NCI-H1930 (cell line): ENCODE measurements around the gene ARFGEF3.
"Not testable (repeated sequence)": the region's sequence is repeated elsewhere in the genome, so short reads cannot be mapped to it uniquely, and the experiment has no call there.

ENCODE experiments used
- DNase-seq, 2 experiments: peaks; one replicate each; lab custom pipeline; 2025; lab: John Stamatoyannopoulos, UW

Gene ARFGEF3, protein sequence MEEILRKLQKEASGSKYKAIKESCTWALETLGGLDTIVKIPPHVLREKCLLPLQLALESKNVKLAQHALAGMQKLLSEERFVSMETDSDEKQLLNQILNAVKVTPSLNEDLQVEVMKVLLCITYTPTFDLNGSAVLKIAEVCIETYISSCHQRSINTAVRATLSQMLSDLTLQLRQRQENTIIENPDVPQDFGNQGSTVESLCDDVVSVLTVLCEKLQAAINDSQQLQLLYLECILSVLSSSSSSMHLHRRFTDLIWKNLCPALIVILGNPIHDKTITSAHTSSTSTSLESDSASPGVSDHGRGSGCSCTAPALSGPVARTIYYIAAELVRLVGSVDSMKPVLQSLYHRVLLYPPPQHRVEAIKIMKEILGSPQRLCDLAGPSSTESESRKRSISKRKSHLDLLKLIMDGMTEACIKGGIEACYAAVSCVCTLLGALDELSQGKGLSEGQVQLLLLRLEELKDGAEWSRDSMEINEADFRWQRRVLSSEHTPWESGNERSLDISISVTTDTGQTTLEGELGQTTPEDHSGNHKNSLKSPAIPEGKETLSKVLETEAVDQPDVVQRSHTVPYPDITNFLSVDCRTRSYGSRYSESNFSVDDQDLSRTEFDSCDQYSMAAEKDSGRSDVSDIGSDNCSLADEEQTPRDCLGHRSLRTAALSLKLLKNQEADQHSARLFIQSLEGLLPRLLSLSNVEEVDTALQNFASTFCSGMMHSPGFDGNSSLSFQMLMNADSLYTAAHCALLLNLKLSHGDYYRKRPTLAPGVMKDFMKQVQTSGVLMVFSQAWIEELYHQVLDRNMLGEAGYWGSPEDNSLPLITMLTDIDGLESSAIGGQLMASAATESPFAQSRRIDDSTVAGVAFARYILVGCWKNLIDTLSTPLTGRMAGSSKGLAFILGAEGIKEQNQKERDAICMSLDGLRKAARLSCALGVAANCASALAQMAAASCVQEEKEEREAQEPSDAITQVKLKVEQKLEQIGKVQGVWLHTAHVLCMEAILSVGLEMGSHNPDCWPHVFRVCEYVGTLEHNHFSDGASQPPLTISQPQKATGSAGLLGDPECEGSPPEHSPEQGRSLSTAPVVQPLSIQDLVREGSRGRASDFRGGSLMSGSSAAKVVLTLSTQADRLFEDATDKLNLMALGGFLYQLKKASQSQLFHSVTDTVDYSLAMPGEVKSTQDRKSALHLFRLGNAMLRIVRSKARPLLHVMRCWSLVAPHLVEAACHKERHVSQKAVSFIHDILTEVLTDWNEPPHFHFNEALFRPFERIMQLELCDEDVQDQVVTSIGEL (N-terminal part only)

DNA sequence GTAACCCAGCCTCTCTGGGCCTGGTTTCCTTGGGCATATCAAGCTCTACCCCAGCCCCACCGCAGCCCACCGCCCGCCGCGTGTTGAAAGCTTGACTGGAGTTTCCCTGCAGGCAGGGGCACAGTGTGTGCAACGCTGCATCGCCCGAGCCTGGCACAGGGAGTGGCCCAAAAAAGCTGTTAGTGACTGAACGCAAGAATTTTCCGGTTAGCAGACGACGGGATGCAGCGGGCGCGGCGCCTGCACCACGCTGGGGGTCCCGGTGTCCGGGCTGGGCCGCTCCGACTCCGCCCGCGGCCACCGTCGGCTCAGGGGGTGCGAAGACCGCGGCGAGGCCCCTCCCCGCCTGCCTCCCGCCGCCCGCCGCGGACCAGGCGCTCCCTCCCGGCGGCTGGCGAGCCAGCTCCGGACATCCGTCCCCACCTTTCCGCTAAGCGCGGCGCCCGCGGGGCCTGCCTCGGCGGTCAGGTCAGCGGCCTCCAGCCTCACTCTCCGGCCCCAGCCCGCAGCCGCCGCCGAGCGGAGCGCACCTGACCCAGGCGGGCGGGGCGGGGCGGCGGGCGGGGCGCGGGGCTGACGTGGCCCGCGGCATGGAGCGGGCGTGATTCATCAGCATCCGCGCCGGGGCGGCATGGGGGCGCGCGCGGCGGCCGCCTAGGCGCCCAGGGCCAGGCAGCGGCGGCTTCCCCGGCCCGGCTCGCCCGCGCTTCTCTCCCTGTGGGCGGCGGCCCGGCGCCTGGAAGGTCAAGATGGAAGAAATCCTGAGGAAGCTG is at the start of gene ARFGEF3:
Gene ARFGEF3 (plus strand): TSS at position 602 of the 773 bp plus-strand sequence. CDS start 148 bp downstream, at position 750.
- peak; percentile 57 to 67 for DNase-seq

DNA sequence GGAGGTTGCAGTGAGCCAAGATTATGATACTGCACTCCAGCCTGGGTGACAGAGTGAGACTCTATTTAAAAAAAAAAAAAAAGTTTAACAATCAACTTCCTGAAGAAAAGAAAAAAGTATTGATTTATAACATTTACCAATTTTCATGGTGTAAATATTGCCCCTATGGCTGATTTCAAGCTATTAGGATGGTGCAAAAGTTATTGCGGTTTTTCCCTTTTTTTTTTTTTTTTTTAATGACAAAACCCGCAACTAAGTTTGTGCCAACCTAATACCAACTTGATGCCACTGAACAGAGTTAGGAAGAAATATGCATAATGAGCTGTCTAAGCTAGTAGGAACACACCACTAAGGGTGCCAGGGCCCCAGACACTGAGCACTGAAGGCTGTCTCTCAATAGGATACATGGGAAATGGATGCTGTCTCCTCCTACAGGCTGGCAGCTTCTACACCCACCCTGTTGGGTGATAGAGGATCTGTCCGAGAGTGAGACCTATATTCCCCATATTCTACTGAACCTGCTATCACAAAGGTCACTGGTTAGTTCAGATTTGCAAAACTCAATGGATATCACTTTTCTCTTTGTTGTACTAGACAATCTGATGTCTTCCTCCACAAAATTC is 48.0 kb upstream of the ARFGEF3 start:
- no peak for DNase-seq

DNA sequence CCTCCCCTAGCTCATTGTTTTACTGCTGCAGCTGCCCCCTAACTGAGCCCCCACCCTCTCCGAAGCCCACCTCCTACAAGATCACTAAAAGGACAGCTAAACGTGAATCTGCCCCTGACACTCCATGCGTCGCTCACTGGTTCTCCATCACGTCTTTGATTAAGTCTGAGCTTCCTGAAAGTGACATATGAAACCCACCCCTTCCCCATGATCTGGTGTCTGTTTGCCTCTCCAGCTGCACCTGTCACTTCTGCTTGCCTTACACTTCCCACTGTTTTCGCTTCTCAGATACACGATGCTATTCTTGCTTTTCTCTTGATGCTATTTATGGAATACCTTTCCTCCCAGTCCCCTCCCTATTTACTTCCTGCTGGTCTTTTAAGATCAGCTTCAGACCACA is 46.5 kb upstream of the ARFGEF3 start:
- no peak for DNase-seq

DNA sequence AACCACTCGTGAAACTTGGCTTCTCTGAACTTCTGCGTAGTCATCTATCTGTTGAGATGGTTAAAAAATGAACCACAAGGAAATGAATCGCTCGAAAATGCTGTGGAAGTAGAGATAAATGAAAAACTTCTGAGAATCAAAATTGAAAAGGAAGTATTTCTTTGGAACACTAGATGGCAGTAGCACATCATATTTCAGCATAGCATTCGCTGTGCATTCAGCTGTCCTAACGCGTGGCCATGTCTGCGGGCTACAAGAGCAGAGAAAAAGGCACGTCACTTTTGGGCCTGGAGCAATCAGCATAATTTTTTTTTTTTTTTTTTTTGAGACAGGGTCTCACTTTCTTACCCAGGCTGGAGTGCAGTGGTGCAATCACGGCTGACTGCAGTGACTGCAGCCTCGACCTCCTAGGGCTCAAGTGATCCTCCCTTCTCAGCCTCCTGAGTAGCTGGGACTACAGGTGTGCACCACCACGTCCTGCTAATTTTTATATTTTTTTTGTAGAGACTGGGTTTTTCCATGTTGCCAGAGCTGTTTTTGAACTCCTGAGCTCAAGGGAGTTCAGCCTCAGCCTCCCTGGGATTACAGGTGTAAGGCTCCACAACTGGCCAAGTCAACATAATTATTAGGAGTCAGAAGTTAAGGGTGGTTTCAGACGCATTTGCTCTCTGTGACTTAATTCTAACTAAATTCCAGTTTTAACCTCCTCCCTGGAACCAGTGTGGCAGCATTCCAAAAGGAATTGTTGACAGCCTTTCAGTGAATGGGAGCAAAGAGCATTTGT is 45.7 kb upstream of the ARFGEF3 start:
- DNase-seq, result peak in 1 of 2 experiments; percentile 60

DNA sequence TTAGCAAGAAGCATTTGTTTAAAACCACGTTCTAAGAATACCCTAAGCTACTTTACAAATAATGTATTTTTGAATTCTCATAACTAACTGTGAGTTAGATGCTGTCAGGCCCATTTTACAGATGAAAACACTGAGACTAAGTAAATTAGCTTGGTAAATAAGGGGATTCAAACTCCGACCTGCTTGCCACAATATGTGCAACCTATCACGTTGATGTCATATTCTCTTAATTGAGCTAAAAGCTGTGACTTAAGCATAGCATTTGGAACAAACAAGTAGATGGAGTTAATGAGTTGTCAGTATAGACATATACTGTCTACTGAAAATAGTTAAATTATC is 45.1 kb upstream of the ARFGEF3 start:
- no peak for DNase-seq

DNA sequence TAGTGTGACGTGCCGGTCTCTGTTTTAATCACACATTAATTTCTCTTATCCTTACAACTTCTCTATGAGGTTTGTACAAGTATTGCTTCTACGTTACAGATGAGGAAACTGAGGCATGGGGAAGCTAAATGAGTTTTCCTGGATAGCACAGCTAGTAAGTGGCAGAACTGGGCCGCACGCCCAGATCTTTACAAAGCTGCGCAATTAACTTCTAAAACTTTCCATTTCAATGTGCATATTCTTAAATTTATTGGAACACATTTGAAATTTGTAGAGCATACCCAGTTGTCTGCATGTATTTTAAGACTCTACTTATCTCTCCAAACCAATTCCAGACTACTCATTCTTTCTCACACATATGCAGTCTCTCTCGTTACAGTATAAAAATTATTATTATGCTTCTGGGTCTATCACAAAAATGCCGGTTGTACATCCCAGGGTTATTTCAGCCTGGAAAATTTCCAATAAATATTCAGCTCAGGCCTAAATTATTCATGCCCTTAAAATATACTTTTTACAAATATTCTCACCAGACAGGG is 44.3 kb upstream of the ARFGEF3 start:
- DNase-seq, result no peak

DNA sequence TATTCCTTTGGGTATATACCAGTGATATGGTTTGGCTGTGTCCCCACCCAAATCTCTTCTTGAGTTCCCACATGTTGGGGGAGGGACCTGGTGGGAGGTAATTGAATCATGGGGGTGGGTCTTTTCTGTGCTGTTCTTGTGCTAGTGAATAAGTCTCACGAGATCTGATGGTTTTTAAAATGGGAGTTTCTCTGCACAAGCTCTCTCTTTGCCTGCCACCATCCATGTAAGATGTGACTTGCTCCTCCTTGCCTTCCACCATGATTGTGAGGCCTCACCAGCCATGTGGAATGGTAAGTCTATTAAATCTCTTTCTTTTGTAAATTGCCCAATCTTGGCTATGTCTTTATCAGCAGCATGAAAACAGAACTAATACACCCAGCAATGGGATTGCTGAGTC is 42.5 kb upstream of the ARFGEF3 start:
- not testable (repeated sequence) for DNase-seq

DNA sequence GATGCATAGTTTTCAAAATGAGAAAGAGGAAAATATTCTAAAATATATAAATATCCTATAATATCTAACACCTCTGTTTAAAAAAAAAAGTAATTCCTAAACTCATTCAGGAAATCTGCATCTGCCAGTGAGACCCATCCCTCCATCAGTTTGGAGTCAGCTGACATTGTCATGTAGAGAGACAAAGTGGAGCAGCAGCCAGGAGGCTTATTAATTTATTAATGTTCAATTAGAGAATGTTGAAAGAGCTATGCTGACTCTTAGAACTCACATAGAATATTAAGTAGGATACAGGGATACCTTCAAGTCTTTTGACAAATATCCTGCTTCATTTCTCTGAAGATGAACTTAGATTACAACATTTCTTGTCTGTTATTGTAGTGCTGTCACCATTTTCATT is 41.8 kb upstream of the ARFGEF3 start:
- no peak for DNase-seq

DNA sequence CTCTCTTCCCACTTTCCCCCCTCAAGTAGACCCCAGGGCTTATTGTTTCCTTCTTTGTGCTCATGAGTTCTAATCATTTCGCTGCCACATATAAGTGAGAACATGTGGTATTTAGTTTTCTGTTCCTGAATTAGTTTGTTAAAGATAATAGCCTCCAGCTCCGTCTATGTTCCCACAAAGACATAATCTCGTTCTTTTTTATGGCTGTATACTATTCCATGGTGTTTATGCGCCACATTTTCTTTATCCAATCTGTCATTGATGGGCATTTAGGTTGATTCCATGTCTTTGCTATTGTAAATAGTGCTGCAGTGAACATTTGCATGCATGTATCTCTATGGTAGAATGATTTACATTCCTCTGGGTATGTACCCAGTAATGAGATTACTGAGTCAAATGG is 37.6 kb upstream of the ARFGEF3 start:
- no peak for DNase-seq

DNA sequence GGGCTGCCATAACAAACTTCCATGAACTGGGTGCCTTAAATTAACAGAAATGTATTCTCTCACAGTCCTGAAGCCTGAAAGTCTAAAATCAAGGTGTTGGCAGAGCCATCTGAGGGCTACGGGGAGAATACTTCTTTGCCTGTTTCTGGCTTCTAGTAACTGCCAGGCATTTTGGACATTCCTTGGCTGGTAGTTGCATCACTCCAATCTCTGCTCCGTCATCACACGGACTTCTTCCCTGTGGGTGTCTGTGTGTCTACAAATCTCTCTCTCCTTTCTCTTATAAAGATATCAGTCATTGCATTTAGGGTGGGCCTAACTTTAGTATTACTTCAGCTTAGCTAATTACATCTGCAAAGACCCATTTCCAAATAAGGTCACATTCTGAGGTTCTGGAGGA is 33.6 kb upstream of the ARFGEF3 start:
- no peak for DNase-seq

DNA sequence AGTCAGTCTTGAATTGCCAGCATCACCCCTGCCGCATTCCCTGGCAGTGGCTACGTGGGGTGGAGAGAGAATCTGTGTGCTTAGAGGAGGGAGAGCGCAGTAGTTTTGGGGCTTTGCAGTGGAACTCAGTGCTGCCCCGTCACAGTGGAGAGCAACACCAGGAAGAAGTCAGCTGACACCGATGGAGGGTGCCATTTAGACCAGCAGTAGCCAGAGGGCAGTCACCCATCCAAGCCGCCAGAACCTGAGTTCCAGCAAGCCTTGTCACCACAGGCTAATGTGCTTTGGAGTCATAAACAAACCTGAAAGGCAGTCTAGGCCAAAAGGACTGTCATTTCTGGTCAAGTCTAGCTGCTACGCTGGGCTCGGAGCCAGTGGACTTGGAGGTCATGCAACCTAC is 32.5 kb upstream of the ARFGEF3 start:
- no peak for DNase-seq

DNA sequence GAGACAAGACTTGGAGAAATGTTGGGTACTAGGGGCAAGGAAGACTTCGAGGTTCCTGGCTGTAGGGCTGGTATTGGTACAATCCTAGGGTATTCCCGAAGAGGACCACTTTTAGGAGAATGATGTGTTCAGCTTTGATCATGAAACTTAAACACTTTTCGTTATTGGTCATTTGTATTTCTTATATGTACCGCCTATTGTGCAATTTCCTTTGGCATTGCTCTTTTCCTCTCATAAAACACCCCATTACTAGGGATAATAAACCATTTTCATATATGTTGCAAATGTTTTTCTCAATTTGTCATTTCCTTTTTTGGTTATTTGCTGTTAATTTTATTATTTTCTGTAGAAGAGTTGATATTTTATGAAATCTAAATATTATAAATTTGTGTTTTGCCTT is 18.9 kb upstream of the ARFGEF3 start:
- no peak for DNase-seq

DNA sequence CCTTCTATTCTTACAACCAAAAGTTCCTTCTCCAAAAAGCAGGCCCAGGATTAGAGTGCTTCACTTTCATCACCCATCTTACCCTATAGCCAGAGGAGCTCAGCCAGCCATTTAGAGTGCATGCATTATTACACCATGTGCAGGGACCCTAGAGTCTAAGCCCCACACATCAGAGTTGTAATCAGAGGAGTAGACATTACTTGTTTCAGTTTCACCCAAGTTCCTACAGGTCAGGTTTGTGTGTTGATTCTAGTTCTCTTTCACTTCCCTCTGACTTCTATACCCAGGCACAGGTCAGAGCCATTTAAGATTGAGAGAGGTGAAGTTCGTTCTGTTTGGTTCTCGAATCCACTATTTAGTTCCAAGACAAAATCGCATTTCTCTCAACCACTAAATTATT is 16.3 kb upstream of the ARFGEF3 start:
- DNase-seq, result no peak

DNA sequence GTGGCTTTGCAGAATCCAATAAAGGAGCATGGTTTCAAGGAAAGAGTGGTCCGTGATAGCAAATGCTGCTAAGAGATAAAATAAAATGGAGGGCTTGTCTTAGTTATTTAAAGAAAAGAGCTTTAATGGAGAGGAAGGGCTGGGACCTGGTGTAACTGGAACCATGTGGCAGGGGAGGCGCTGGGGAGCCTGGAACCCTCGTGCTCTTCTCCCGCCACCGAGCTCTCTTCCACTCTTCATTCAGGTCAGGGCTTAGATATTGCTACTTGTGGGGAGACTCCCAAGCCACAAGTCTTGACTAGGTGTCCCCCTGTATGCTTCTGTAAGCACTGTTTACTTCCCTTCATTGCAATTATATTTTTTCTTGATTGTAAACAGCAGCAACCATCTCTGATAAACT is 15.2 kb upstream of the ARFGEF3 start:
- DNase-seq, result no peak

DNA sequence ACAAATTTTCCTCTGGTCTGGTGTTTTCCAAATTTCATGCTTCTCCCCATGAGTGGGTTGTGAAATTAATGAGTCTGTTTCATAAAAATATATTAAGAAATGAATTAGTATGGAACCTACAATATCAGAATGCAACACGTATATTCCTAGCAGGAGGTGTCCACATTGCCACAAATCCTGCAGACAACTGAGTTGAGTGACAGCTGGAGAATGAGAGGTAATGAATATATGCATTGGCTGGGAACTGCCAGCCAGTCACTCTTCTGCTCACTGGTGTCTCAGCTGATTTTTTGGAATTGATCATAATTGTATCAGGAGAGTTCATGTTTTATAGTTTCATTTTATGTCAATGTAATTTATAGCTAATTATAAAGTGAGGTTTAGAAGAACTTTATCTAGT is 6.3 kb upstream of the ARFGEF3 start:
- DNase-seq, result no peak

DNA sequence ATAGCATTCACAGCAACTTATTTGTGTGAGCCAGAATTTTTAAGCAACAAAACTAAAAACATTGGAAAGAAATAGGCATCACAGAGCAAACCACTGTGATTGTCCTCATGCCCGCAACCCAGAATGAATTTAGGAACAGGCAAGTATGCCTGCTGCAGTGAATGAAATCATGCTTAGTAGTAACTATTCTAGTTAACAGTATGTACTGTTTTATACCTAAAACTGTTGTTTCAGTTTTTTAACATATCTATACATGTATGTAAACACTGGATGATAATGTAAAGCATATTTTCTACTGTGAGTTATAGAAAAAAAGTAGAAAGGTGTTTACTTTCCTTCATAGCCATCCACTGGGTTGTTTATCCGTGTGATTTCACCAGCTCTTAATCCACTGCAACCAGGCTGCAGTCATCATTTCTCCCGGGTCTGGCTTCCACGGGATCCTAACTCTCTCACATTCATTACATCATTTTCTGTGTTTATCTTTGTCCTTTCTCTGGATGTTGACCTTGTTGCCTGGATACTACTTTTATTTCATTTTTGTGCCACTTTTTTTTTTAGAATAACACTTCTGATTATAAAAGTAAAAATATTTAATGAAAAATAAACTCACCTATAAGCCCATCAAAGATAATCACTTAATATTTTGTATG is 3.6 kb upstream of the ARFGEF3 start:
- DNase-seq, result peak in 1 of 2 experiments; percentile 23

DNA sequence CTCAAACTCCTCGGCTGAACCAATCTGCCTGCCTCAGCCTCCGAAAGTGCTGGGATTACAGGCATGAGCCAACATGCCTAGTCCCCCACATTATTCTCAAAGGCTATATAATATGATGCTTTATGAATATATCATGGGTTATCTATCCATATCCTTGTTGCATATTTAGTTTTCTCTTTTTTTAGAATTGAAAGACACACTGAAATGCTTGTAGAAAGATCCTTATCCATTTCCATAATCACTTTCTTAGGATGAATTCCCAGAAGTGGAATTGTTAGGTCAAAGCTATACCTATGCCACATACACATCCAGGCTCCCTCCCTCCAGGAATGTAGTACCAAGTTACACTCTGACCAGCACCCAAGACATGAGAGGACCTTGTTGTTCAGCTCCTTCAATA is 2.5 kb upstream of the ARFGEF3 start:
- no peak for DNase-seq

DNA sequence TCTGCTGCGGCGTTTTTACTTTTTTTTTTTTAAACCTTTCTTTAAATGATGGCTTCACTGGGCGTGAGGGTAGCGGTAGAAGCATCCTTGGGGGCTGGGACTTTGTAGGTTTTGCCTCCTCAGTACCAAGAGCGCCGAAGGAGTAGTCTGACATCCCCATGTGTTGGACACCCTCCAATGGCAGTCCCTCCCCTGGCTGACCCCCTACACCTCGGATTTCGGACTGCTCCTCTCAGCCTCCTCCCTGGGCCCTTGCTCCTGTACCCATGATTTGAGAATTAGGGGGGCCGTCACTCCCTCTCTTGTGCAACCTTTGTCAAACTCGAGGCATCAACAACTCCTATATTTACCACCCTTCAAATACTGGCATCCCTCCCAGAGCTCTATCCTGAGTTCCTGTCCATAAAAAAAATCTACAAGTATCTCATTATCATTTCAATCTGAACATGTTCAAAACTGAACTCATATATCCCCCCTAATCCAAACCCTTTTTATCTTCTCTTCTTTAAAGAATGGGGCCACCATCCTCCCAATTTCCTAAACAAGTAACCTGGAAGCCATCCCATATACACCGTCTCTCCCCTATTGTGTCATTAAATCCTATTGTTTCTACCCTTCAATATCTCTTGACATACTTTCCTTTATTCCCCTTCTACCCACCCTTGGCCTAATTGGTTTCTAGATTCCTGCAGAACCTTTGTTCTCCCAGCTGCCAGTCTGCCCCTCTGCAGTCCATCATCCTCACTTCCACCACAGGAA is 1.2 kb upstream of the ARFGEF3 start:
- DNase-seq, result no peak

DNA sequence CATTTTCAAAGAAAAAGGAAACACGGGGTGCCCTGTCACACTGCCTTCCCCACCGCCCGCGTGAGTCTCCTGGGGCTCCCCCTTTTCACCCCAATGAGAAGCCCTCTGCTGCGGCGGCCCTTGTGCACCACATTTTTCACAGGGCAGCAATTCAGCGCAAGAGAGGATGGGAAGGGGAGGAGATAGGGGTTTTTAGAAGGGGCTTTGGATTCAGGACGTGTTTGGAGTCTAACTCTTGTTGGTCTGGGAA is 726 bp upstream of the ARFGEF3 start:
- DNase-seq, result no peak
